OCI-LY7 (cell line): ENCODE results near the gene AXDND1. TPM values are rescaled to one million over a fixed set of nuclear protein-coding genes. Genes with fewer than 3 reads are reported as not detected.

Source experiments
- BruUV-seq: library from RNA; stranded (reverse); fragments of 400-500 nt; replicated peaks from 2 replicates; lab custom pipeline; 2021; lab: Mats Ljungman, UMichigan
- CTCF ChIA-PET: fragments of 300-600 bp; sonication (Branson Sonifier 250); formaldehyde crosslinking; loops from one replicate; lab custom pipeline; 2022; ENCODE audit warnings: antibody characterized with exemption; ENCODE audit not compliant: unreplicated experiment; lab: Charles Lee
- POLR2A ChIA-PET: fragments of 300-600 bp; sonication (Branson Sonifier 250); formaldehyde crosslinking; loops from one replicate; lab custom pipeline; 2022; ENCODE audit warnings: antibody characterized with exemption; lab: Charles Lee
- DNase-seq: peaks from one replicate; pipeline ENCODE4 v3.0.0-alpha.2; 2015; ENCODE audit warnings: low spot score
- H2AFZ ChIP-seq: fragments of 200-600 bp; sonication (generic), shearing (Covaris generic); 2 replicates; pipeline ENCODE4 v1.6.1; 2014; ENCODE audit warnings: mild to moderate bottlenecking, antibody characterized with exemption, low read length, moderate library complexity
- H3K27ac ChIP-seq: fragments of 200-600 bp; sonication (generic); 2 replicates; pipeline ENCODE4 v1.5.1; 2014; ENCODE audit warnings: mixed run types, low read depth, mild to moderate bottlenecking, moderate library complexity, low read length, inconsistent platforms; ENCODE audit not compliant: poor library complexity, severe bottlenecking
- H3K36me3 ChIP-seq: fragments of 200-600 bp; sonication (generic); 2 replicates; pipeline ENCODE4 v1.6.1; 2014; ENCODE audit warnings: mild to moderate bottlenecking, antibody characterized with exemption, low read length, moderate library complexity, mixed read lengths; ENCODE audit not compliant: insufficient read depth
- H3K4me1 ChIP-seq: fragments of 200-600 bp; sonication (generic); 2 replicates; pipeline ENCODE4 v1.5.1; 2014; ENCODE audit warnings: mild to moderate bottlenecking, low read length; ENCODE audit not compliant: insufficient read depth, poor library complexity, severe bottlenecking
- H3K4me2 ChIP-seq: fragments of 200-600 bp; sonication (generic); 2 replicates; pipeline ENCODE4 v1.6.1; 2014; ENCODE audit warnings: mild to moderate bottlenecking, low read length
- H3K4me3 ChIP-seq: fragments of 200-600 bp; sonication (generic); 2 replicates; pipeline ENCODE4 v1.5.1; 2014; ENCODE audit warnings: mild to moderate bottlenecking, low read depth, low read length; ENCODE audit not compliant: poor library complexity, severe bottlenecking
- H3K79me2 ChIP-seq: fragments of 200-600 bp; sonication (generic); 2 replicates; pipeline ENCODE4 v1.6.1; 2016; ENCODE audit warnings: low read depth, mild to moderate bottlenecking, low read length, moderate library complexity, mixed read lengths; ENCODE audit not compliant: insufficient read depth
- H3K9me2 ChIP-seq: fragments of 200-600 bp; sonication (generic); 2 replicates; pipeline ENCODE4 v1.6.1; 2016; ENCODE audit warnings: mild to moderate bottlenecking, low read length, mixed read lengths; ENCODE audit not compliant: insufficient read depth
- H3K9me3 ChIP-seq: fragments of 200-600 bp; sonication (generic); 2 replicates; pipeline ENCODE4 v1.6.1; 2014; ENCODE audit warnings: mild to moderate bottlenecking, mixed run types, low read length, mixed read lengths
- H4K20me1 ChIP-seq: fragments of 200-600 bp; sonication (generic); 2 replicates; pipeline ENCODE4 v1.6.1; 2014; ENCODE audit warnings: mild to moderate bottlenecking, antibody characterized with exemption, low read length, moderate library complexity, mixed read lengths; ENCODE audit not compliant: insufficient read depth
- EZH2phosphoT487 ChIP-seq: fragments of 200-600 bp; sonication (generic); IDR thresholded peaks from 2 replicates; pipeline ENCODE4 v1.6.1; 2018; ENCODE audit warnings: low read depth, borderline replicate concordance, mild to moderate bottlenecking, mixed run types, antibody characterized with exemption, low read length, moderate library complexity, mixed read lengths
- intact Hi-C: fragments of 100-400 bp; cut with micrococcal nuclease; formaldehyde crosslinking; loops from one replicate; pipeline ENCODE4 v1.10.0; 2022; ENCODE audit not compliant: unreplicated experiment
- total RNA-seq, 2 experiments: library from RNA; depleted of rRNA in 1 of 2; stranded (reverse); fragments of >200 nt in 1 of 2; shearing (Covaris generic) in 1 of 2; gene quantifications; 2 replicates each; pipeline ENCODE4 v1.2.3, GENCODE V29; 2014 to 2022
- TF ChIP-seq, protein P1 (sequence below): fragments of 200-600 bp; sonication (generic); conservative IDR thresholded peaks from 2 replicates; pipeline ENCODE4 v1.5.1; 2014; ENCODE audit warnings: mild to moderate bottlenecking, antibody characterized with exemption, low read length, moderate library complexity, mixed read lengths

AXDND1 gene
- total RNA-seq, 2 experiments from 2014 or later = 0.16 to 1.8 TPM

GRCh38 chr1:179547021-179547535, 181.3 kb downstream of the AXDND1 start:
- BruUV-seq = no TSS peak
- intact Hi-C loops = no loop called here
- H3K79me2 ChIP-seq = no peaks in the 10 kb centered on the region
- no peak overlapping the region for H2AFZ ChIP-seq
- H3K27ac ChIP-seq = no peak overlapping the region
- no peaks in the 10 kb centered on the region for H3K9me2 ChIP-seq
- no peak overlapping the region for H3K4me3 ChIP-seq
- CTCF ChIA-PET = no interaction called here
- no peak overlapping the region for H3K4me2 ChIP-seq
- H4K20me1 ChIP-seq = no peaks in the 10 kb centered on the region
- no peaks in the 10 kb centered on the region for H3K9me3 ChIP-seq
- no peak for DNase-seq
- no peaks in the 10 kb centered on the region for H3K36me3 ChIP-seq
- TF ChIP-seq, protein P1, sequence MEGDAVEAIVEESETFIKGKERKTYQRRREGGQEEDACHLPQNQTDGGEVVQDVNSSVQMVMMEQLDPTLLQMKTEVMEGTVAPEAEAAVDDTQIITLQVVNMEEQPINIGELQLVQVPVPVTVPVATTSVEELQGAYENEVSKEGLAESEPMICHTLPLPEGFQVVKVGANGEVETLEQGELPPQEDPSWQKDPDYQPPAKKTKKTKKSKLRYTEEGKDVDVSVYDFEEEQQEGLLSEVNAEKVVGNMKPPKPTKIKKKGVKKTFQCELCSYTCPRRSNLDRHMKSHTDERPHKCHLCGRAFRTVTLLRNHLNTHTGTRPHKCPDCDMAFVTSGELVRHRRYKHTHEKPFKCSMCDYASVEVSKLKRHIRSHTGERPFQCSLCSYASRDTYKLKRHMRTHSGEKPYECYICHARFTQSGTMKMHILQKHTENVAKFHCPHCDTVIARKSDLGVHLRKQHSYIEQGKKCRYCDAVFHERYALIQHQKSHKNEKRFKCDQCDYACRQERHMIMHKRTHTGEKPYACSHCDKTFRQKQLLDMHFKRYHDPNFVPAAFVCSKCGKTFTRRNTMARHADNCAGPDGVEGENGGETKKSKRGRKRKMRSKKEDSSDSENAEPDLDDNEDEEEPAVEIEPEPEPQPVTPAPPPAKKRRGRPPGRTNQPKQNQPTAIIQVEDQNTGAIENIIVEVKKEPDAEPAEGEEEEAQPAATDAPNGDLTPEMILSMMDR = no peak
- no peak for TF ChIP-seq EZH2phosphoT487
- H3K4me1 ChIP-seq = peaks cover 6% of the 10 kb centered on the region
- POLR2A ChIA-PET = interaction anchor here (0.6 to 1.7 kb wide), 5 partner anchors 10 to 464 kb away, joined by 3 to 5 read pairs (median 3); no protein-coding TSS in a partner anchor

GRCh38 chr1:179548666-179549367, 183.0 kb downstream of the AXDND1 start:
- Histone ChIP-seq H3K4me2 (no peak overlapping the region), H3K27ac (no peak overlapping the region), H3K4me1 (peaks cover 10% of the 10 kb centered on the region), H3K36me3 (no peaks in the 10 kb centered on the region), H2AFZ (no peak overlapping the region), H3K9me3 (no peaks in the 10 kb centered on the region), H4K20me1 (no peaks in the 10 kb centered on the region), H3K9me2 (no peaks in the 10 kb centered on the region), H3K79me2 (no peaks in the 10 kb centered on the region), H3K4me3 (no peak overlapping the region)
- intact Hi-C loops = no loop called here
- CTCF ChIA-PET = no interaction called here
- no peak for TF ChIP-seq EZH2phosphoT487
- TF ChIP-seq, protein P1 = no peak
- BruUV-seq = no TSS peak
- POLR2A ChIA-PET = no interaction called here
- no peak for DNase-seq

GRCh38 chr1:179549368-179549700, 183.6 kb downstream of the AXDND1 start:
- Histone ChIP-seq H3K4me3 (no peak overlapping the region), H2AFZ (no peak overlapping the region), H4K20me1 (no peaks in the 10 kb centered on the region), H3K4me1 (peaks cover 10% of the 10 kb centered on the region), H3K9me2 (no peaks in the 10 kb centered on the region), H3K4me2 (no peak overlapping the region), H3K9me3 (no peaks in the 10 kb centered on the region), H3K79me2 (no peaks in the 10 kb centered on the region), H3K27ac (no peak overlapping the region), H3K36me3 (no peaks in the 10 kb centered on the region)
- CTCF ChIA-PET = no interaction called here
- intact Hi-C loops = no loop called here
- POLR2A ChIA-PET = no interaction called here
- no TSS peak for BruUV-seq
- no peak for DNase-seq
- TF ChIP-seq, protein P1 = no peak
- TF ChIP-seq EZH2phosphoT487 = no peak
